Measurements from ENCODE around the gene DYNC2LI1. TPM values are rescaled to one million over a fixed set of nuclear protein-coding genes. Genes with fewer than 3 reads are reported as not detected.

DYNC2LI1 gene
- total and polyA plus RNA-seq, 2 of the 8 experiments (the other 6 are each of a cell fraction or from before 2014, with no cell fraction given), result 3.9 to 7.6 TPM

DNA sequence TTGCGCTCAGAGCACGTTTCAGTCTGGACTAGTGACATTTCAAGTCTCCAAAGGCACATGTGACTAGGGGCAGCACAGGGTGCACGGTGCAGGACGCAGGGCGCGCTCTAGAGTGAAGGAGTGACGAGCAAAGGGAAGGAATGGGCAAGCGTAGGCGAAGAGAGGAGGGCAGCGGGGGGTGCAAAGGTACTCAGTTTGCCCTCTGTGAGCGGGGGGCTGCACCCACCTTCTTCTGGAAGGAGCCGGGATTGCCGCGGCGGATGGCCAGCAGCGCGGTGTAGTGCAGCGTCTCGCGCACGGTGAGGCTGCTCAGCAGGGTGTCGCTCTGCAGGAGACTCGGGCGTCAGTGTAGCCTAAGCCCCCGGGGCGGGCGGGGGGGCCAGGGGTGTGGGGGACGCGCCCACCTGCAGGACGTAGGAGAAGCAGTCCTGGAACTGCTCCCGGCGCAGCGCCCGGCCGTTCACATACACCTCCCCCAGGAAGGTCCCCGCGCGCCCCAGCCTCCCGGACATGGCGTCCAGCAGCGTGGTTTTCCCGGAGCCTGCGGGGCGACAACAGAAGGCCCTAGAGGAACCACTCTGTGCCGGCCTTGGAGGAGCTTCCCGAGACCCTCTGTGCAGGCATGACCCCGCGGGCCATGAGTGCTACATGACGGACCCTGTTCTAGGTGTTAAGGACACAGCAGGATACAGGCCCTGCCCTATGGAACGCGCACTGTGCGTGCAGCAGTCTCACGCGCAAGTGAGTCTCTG is 57.9 kb downstream of the DYNC2LI1 start (continued):
- TF ChIP-seq, protein P1, sequence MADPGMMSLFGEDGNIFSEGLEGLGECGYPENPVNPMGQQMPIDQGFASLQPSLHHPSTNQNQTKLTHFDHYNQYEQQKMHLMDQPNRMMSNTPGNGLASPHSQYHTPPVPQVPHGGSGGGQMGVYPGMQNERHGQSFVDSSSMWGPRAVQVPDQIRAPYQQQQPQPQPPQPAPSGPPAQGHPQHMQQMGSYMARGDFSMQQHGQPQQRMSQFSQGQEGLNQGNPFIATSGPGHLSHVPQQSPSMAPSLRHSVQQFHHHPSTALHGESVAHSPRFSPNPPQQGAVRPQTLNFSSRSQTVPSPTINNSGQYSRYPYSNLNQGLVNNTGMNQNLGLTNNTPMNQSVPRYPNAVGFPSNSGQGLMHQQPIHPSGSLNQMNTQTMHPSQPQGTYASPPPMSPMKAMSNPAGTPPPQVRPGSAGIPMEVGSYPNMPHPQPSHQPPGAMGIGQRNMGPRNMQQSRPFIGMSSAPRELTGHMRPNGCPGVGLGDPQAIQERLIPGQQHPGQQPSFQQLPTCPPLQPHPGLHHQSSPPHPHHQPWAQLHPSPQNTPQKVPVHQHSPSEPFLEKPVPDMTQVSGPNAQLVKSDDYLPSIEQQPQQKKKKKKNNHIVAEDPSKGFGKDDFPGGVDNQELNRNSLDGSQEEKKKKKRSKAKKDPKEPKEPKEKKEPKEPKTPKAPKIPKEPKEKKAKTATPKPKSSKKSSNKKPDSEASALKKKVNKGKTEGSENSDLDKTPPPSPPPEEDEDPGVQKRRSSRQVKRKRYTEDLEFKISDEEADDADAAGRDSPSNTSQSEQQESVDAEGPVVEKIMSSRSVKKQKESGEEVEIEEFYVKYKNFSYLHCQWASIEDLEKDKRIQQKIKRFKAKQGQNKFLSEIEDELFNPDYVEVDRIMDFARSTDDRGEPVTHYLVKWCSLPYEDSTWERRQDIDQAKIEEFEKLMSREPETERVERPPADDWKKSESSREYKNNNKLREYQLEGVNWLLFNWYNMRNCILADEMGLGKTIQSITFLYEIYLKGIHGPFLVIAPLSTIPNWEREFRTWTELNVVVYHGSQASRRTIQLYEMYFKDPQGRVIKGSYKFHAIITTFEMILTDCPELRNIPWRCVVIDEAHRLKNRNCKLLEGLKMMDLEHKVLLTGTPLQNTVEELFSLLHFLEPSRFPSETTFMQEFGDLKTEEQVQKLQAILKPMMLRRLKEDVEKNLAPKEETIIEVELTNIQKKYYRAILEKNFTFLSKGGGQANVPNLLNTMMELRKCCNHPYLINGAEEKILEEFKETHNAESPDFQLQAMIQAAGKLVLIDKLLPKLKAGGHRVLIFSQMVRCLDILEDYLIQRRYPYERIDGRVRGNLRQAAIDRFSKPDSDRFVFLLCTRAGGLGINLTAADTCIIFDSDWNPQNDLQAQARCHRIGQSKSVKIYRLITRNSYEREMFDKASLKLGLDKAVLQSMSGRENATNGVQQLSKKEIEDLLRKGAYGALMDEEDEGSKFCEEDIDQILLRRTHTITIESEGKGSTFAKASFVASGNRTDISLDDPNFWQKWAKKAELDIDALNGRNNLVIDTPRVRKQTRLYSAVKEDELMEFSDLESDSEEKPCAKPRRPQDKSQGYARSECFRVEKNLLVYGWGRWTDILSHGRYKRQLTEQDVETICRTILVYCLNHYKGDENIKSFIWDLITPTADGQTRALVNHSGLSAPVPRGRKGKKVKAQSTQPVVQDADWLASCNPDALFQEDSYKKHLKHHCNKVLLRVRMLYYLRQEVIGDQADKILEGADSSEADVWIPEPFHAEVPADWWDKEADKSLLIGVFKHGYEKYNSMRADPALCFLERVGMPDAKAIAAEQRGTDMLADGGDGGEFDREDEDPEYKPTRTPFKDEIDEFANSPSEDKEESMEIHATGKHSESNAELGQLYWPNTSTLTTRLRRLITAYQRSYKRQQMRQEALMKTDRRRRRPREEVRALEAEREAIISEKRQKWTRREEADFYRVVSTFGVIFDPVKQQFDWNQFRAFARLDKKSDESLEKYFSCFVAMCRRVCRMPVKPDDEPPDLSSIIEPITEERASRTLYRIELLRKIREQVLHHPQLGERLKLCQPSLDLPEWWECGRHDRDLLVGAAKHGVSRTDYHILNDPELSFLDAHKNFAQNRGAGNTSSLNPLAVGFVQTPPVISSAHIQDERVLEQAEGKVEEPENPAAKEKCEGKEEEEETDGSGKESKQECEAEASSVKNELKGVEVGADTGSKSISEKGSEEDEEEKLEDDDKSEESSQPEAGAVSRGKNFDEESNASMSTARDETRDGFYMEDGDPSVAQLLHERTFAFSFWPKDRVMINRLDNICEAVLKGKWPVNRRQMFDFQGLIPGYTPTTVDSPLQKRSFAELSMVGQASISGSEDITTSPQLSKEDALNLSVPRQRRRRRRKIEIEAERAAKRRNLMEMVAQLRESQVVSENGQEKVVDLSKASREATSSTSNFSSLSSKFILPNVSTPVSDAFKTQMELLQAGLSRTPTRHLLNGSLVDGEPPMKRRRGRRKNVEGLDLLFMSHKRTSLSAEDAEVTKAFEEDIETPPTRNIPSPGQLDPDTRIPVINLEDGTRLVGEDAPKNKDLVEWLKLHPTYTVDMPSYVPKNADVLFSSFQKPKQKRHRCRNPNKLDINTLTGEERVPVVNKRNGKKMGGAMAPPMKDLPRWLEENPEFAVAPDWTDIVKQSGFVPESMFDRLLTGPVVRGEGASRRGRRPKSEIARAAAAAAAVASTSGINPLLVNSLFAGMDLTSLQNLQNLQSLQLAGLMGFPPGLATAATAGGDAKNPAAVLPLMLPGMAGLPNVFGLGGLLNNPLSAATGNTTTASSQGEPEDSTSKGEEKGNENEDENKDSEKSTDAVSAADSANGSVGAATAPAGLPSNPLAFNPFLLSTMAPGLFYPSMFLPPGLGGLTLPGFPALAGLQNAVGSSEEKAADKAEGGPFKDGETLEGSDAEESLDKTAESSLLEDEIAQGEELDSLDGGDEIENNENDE (IDR thresholded peaks at IDR 0.05; ENCODE audit: insufficient replicate concordance, low read length), result no peak
- TF ChIP-seq TAF7 (optimal IDR thresholded peaks at IDR 0.05; ENCODE audit: borderline replicate concordance, low read depth, low read length), result no peak
- no peak for TF ChIP-seq MAFK (IDR thresholded peaks at IDR 0.05; ENCODE audit: low read depth, low read length)
- TF ChIP-seq HDAC6 (IDR thresholded peaks at IDR 0.05; ENCODE audit: low read depth, low read length), result no peak
- TF ChIP-seq, protein P2, sequence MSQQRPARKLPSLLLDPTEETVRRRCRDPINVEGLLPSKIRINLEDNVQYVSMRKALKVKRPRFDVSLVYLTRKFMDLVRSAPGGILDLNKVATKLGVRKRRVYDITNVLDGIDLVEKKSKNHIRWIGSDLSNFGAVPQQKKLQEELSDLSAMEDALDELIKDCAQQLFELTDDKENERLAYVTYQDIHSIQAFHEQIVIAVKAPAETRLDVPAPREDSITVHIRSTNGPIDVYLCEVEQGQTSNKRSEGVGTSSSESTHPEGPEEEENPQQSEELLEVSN (IDR thresholded peaks at IDR 0.05), result no peak
- no peak for TF ChIP-seq TAF1 (IDR thresholded peaks at IDR 0.05; ENCODE audit: low read depth, low read length)
- TF ChIP-seq, protein P3, sequence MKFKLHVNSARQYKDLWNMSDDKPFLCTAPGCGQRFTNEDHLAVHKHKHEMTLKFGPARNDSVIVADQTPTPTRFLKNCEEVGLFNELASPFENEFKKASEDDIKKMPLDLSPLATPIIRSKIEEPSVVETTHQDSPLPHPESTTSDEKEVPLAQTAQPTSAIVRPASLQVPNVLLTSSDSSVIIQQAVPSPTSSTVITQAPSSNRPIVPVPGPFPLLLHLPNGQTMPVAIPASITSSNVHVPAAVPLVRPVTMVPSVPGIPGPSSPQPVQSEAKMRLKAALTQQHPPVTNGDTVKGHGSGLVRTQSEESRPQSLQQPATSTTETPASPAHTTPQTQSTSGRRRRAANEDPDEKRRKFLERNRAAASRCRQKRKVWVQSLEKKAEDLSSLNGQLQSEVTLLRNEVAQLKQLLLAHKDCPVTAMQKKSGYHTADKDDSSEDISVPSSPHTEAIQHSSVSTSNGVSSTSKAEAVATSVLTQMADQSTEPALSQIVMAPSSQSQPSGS (IDR thresholded peaks at IDR 0.05; ENCODE audit: low read length), result no peak
- no peak for TF ChIP-seq RXRA (IDR thresholded peaks at IDR 0.05; ENCODE audit: insufficient read depth, low read depth, low read length)
